Neural progenitor cell (in vitro differentiated cells): ENCODE data around the gene SLC10A1.

Experiments
- CTCF ChIP-seq: fragments of 200-600 bp; sonication (generic); IDR thresholded peaks from 2 replicates; pipeline ENCODE4 v1.5.1; 2017; ENCODE audit warnings: antibody characterized with exemption, mild to moderate bottlenecking
- EZH2 ChIP-seq: fragments of 200-600 bp; sonication (generic); IDR thresholded peaks from 2 replicates; pipeline ENCODE4 v1.6.1; 2017; ENCODE audit warnings: antibody characterized with exemption, mild to moderate bottlenecking, moderate library complexity
- EZH2phosphoT487 ChIP-seq: fragments of 200-600 bp; sonication (generic); IDR thresholded peaks from 2 replicates; pipeline ENCODE4 v1.6.1; 2017; ENCODE audit warnings: antibody characterized with exemption

GRCh38 chr14:69845787-69846186, 48.7 kb upstream of the SLC10A1 start:
- TF ChIP-seq CTCF (no peak), EZH2 (no peak), EZH2phosphoT487 (no peak)
